Colonic mucosa (tissue), 4 donors: ENCODE results near the gene SMPD1. TPM values are rescaled to one million over a fixed set of nuclear protein-coding genes. Genes with fewer than 3 reads are reported as not detected.

Experiments used
- DNase-seq: peaks from one replicate; pipeline ENCODE4 v3.0.0-alpha.2; 2020
- H3K27ac ChIP-seq: fragments of 200-600 bp; one replicate; pipeline ENCODE4 v1.8.0; 2021
- H3K27me3 ChIP-seq: fragments of 200-600 bp; one replicate; pipeline ENCODE4 v1.8.0; 2021
- H3K36me3 ChIP-seq: fragments of 200-600 bp; one replicate; pipeline ENCODE4 v1.8.0; 2021
- H3K4me1 ChIP-seq: fragments of 200-600 bp; one replicate; pipeline ENCODE4 v1.8.0; 2021; ENCODE audit warnings: mild to moderate bottlenecking
- H3K4me3 ChIP-seq: fragments of 200-600 bp; one replicate; pipeline ENCODE4 v1.8.0; 2021
- H3K9ac ChIP-seq, 2 donors: one replicate each; pipeline ENCODE4 v1.7.0; 2013; ENCODE audit warnings: control low read depth in 2 of 2, low read depth in 2 of 2, low read length in 2 of 2
- H3K9me3 ChIP-seq: fragments of 200-600 bp; one replicate; pipeline ENCODE4 v1.8.0; 2021
- CTCF ChIP-seq: fragments of 200-600 bp; IDR thresholded peaks from one replicate; pipeline ENCODE4 v1.8.0; 2022; ENCODE audit warnings: antibody characterized with exemption, mild to moderate bottlenecking
- intact Hi-C: fragments of 100-400 bp; cut with DNase I; formaldehyde crosslinking; loops from one replicate; pipeline ENCODE4 v1.14.1; 2022
- total RNA-seq, 2 donors: library from RNA; stranded (reverse); fragmentation: NEBNext Ultra II Directional in 1 of 2; extraction: Animal tissue kit (Norgen Biotek cat#: 25700) in 1 of 2; gene quantifications; one replicate each; pipeline ENCODE4 v1.2.1, GENCODE V29; 2021
- donor health status: healthy.
- donor health status: DM: no; HTN: no; CAD: no.
- donor health status: DM: no; HTN: no; CAD: no.

Gene SMPD1
- total RNA-seq, 2 donors from 2014 or later = 49.3 to 57.1 TPM

- Histone ChIP-seq H3K4me3 (no peak overlapping the region), H3K36me3 (no peaks in the 10 kb centered on the region), H3K27ac (no peak overlapping the region), H3K4me1 (no peaks in the 10 kb centered on the region), H3K9ac (no peak overlapping the region), H3K27me3 (no peaks in the 10 kb centered on the region), H3K9me3 (no peaks in the 10 kb centered on the region)
- TF ChIP-seq CTCF = no peak
- intact Hi-C loops = no loop called here
- no peak for DNase-seq
These were observed 21.3 kb downstream of the SMPD1 start for GRCh38 chr11:6411594-6412031.

GRCh38 chr11:6413791-6414201 lies 23.5 kb downstream of the SMPD1 start:
- H3K9ac ChIP-seq = no peak overlapping the region
- no peak overlapping the region for H3K27ac ChIP-seq
- intact Hi-C loops = no loop called here
- H3K4me3 ChIP-seq = no peak overlapping the region
- TF ChIP-seq CTCF = no peak
- no peaks in the 10 kb centered on the region for H3K27me3 ChIP-seq
- no peaks in the 10 kb centered on the region for H3K36me3 ChIP-seq
- no peak for DNase-seq
- H3K9me3 ChIP-seq = no peaks in the 10 kb centered on the region
- no peaks in the 10 kb centered on the region for H3K4me1 ChIP-seq

- no peak overlapping the region for H3K9ac ChIP-seq
- no peaks in the 10 kb centered on the region for H3K9me3 ChIP-seq
- no peak overlapping the region for H3K4me3 ChIP-seq
- H3K4me1 ChIP-seq = no peaks in the 10 kb centered on the region
- intact Hi-C loops = no loop called here
- no peaks in the 10 kb centered on the region for H3K36me3 ChIP-seq
- H3K27ac ChIP-seq = no peak overlapping the region
- TF ChIP-seq CTCF = no peak
- DNase-seq = no peak
- H3K27me3 ChIP-seq = no peaks in the 10 kb centered on the region
These were observed 24.6 kb downstream of the SMPD1 start for GRCh38 chr11:6414874-6415328.

GRCh38 chr11:6415797-6416196 lies 25.5 kb downstream of the SMPD1 start:
- Histone ChIP-seq H3K4me3 (no peak overlapping the region), H3K9me3 (no peaks in the 10 kb centered on the region), H3K9ac (no peak overlapping the region), H3K27ac (no peak overlapping the region), H3K27me3 (no peaks in the 10 kb centered on the region), H3K4me1 (no peaks in the 10 kb centered on the region), H3K36me3 (no peaks in the 10 kb centered on the region)
- intact Hi-C loops = no loop called here
- DNase-seq = no peak
- no peak for TF ChIP-seq CTCF

- Histone ChIP-seq H3K9ac (peak overlapping the region in 1 of 2 donors; percentile 33), H3K4me1 (no peaks in the 10 kb centered on the region), H3K27me3 (no peaks in the 10 kb centered on the region), H3K36me3 (no peaks in the 10 kb centered on the region), H3K27ac (peak overlapping the region; percentile 57), H3K4me3 (peak overlapping the region; percentile 91), H3K9me3 (no peaks in the 10 kb centered on the region)
- intact Hi-C loops = no loop called here
- DNase-seq = no peak
- no peak for TF ChIP-seq CTCF
These were observed 27.8 kb downstream of the SMPD1 start for GRCh38 chr11:6417907-6418556.
